Activated T-cell treated with anti-CD3 and anti-CD28 coated beads, Interleukin-2, amount 50 U/mL, for 72 hours (primary cell): ENCODE results near the gene SAXO2. TPM values are rescaled to one million over a fixed set of nuclear protein-coding genes. Genes with fewer than 3 reads are reported as not detected.
"Not testable (repeated sequence)": the region's sequence is repeated elsewhere in the genome, so short reads cannot be mapped to it uniquely, and the experiment has no call there.

Experiments used
- ATAC-seq, 2 donors: fragments of 150-1000 bp; cut with Tn5 transposase; replicated peaks in 1 of 2; 2 replicates each; pipeline ENCODE4 v1.10.0; 2021; ENCODE audit warnings: moderate library complexity in 2 of 2, mild to moderate bottlenecking in 1 of 2
- DNase-seq, 2 donors: peaks; one replicate each; pipeline ENCODE4 v3.0.0; 2021 to 2022; ENCODE audit warnings: mixed read lengths in 1 of 2
- H3K27ac Mint-ChIP-seq: one replicate; pipeline ENCODE4 v1.8.0; 2022; ENCODE audit warnings: mild to moderate bottlenecking, moderate library complexity, mixed read lengths
- H3K27me3 Mint-ChIP-seq: one replicate; pipeline ENCODE4 v1.8.0; 2022; ENCODE audit warnings: low read depth, mixed read lengths
- H3K36me3 Mint-ChIP-seq, 2 donors: one replicate each; pipeline ENCODE4 v1.8.0; 2022; ENCODE audit warnings: mixed read lengths in 2 of 2, mild to moderate bottlenecking in 1 of 2; ENCODE audit not compliant: insufficient read depth in 2 of 2
- H3K4me1 Mint-ChIP-seq: one replicate; pipeline ENCODE4 v1.8.0; 2022; ENCODE audit warnings: low read depth, mixed read lengths
- H3K4me3 Mint-ChIP-seq, 2 donors: one replicate each; pipeline ENCODE4 v1.8.0; 2022; ENCODE audit warnings: mild to moderate bottlenecking in 2 of 2, mixed read lengths in 2 of 2, moderate library complexity in 2 of 2
- H3K9me3 Mint-ChIP-seq, 2 donors: one replicate each; pipeline ENCODE4 v1.8.0; 2022; ENCODE audit warnings: mixed read lengths in 2 of 2
- total RNA-seq, 2 donors: library from RNA; stranded (reverse); gene quantifications; one replicate each; pipeline ENCODE4 v1.2.3, GENCODE V29; 2022

Gene SAXO2
- total RNA-seq, 2 donors from 2014 or later: 1.1 to 1.2 TPM

- Mint-ChIP-seq H3K27ac (peak overlapping the region; percentile 86), H3K4me3 (peak overlapping the region; percentile 83 to 91)
- not testable (repeated sequence) for H3K9me3 Mint-ChIP-seq, H3K36me3 Mint-ChIP-seq, H3K4me1 Mint-ChIP-seq, H3K27me3 Mint-ChIP-seq
- DNase-seq (peak; percentile 44 to 47), ATAC-seq (peak; percentile 47 to 65)
Observed at GRCh38 chr15:82261566-82262421, 824 bp upstream of the SAXO2 start.

- Mint-ChIP-seq H3K4me3 (peak overlapping the region; percentile 83 to 91), H3K27ac (no peak overlapping the region), H3K36me3 (peaks cover 2 to 5% of the 10 kb centered on the region in 2 donors), H3K4me1 (peaks cover 9% of the 10 kb centered on the region), H3K27me3 (no peaks in the 10 kb centered on the region), H3K9me3 (no peaks in the 10 kb centered on the region)
- no peak for DNase-seq
- no peak for ATAC-seq
Observed at GRCh38 chr15:82263350-82263749, 732 bp downstream of the SAXO2 start.

GRCh38 chr15:82267137-82267536 lies 4.5 kb downstream of the SAXO2 start:
- H3K4me3 Mint-ChIP-seq, H3K27me3 Mint-ChIP-seq, H3K36me3 Mint-ChIP-seq, H3K9me3 Mint-ChIP-seq, ATAC-seq, H3K4me1 Mint-ChIP-seq, DNase-seq, H3K27ac Mint-ChIP-seq: not testable (repeated sequence)

DNA sequence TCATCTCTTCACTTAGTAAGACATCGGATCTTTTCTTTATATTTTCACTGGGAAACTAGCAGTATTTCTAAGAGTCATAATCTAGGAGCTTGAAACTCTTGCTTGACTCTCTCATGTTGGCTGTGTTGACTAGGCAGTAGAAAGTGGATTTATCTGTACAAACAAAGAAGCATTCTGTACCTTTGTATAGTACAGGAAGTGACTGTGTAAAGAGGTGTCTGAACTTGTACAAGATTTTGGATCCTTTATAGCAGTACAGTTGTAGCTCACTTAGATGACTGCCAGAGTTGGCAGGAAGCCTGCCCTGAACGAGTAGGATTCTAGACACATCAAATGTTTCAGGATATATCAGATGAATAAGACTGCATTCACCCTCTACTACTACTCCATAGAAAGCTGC lies 5.8 kb downstream of the SAXO2 start:
- H3K4me3 Mint-ChIP-seq, DNase-seq, H3K36me3 Mint-ChIP-seq, H3K9me3 Mint-ChIP-seq, H3K27me3 Mint-ChIP-seq, ATAC-seq, H3K4me1 Mint-ChIP-seq, H3K27ac Mint-ChIP-seq: not testable (repeated sequence)

DNA sequence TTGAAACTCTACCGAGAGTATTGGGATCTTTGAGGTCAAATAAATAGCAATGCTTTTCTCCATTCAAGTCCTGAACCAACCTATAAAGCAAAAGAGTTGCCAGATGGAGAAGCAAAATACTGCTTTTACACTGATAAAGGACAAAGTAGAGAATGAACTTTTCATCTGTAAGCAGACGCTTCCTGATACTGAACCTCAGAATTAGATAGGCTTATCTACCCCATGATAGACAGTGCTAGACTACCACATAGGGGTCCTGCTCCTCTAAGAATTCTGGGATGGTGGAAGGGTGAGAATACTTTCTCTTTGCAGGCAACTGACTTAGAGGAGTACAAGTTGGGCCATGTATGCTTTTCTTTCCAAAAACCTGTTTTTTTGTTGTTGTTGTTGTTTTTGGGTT lies 9.5 kb downstream of the SAXO2 start:
- no peak for DNase-seq
- no peak overlapping the region for H3K4me3 Mint-ChIP-seq
- H3K27ac Mint-ChIP-seq: no peak overlapping the region
- no peaks in the 10 kb centered on the region for H3K4me1 Mint-ChIP-seq
- peaks cover 0 to 5% of the 10 kb centered on the region in 2 donors for H3K9me3 Mint-ChIP-seq
- peaks cover 15% of the 10 kb centered on the region for H3K27me3 Mint-ChIP-seq
- no peak for ATAC-seq
- H3K36me3 Mint-ChIP-seq: peaks cover 4 to 6% of the 10 kb centered on the region in 2 donors

GRCh38 chr15:82275410-82275809 lies 12.8 kb downstream of the SAXO2 start:
- H3K36me3 Mint-ChIP-seq: peaks cover 4 to 6% of the 10 kb centered on the region in 2 donors
- H3K27me3 Mint-ChIP-seq: peaks cover 15% of the 10 kb centered on the region
- no peak overlapping the region for H3K27ac Mint-ChIP-seq
- no peak for ATAC-seq
- peaks cover 0 to 5% of the 10 kb centered on the region in 2 donors for H3K9me3 Mint-ChIP-seq
- no peak overlapping the region for H3K4me3 Mint-ChIP-seq
- DNase-seq: no peak
- H3K4me1 Mint-ChIP-seq: no peaks in the 10 kb centered on the region

- H3K27me3 Mint-ChIP-seq, H3K9me3 Mint-ChIP-seq, H3K4me3 Mint-ChIP-seq, DNase-seq, H3K27ac Mint-ChIP-seq, ATAC-seq, H3K36me3 Mint-ChIP-seq: not testable (repeated sequence)
- H3K4me1 Mint-ChIP-seq: peaks cover 18% of the 10 kb centered on the region
Observed at GRCh38 chr15:82281276-82281675, 18.7 kb downstream of the SAXO2 start.

DNA sequence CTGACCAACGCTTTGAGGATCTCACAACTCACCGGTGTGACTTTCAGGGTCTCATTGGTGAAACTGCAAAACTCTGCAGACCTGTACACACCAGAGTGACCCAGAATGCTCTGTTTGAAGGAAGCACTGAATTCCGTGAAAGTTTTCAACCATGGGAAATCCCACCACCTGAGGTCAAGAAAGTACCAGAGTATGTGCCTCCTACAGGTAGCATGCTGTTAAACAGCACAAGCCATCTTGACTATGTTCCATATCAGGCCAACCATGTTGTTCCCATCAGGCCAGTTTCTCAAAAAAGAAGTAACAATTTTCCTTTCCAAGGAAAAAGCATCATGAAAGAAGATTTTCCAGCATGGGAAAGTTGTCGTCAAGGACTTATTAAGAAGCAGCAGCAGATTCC lies 19.8 kb downstream of the SAXO2 start:
- not testable (repeated sequence) for H3K27ac Mint-ChIP-seq, H3K36me3 Mint-ChIP-seq, DNase-seq, H3K4me3 Mint-ChIP-seq, ATAC-seq, H3K9me3 Mint-ChIP-seq, H3K27me3 Mint-ChIP-seq
- H3K4me1 Mint-ChIP-seq: peaks cover 29% of the 10 kb centered on the region

- not testable (repeated sequence) for H3K9me3 Mint-ChIP-seq
Observed at GRCh38 chr15:82284381-82284780, 21.8 kb downstream of the SAXO2 start.

GRCh38 chr15:82286475-82286874 lies 23.9 kb downstream of the SAXO2 start:
- H3K4me1 Mint-ChIP-seq: peaks cover 33% of the 10 kb centered on the region
- ATAC-seq (peak; percentile 90 to 93), DNase-seq (peak in 1 of 2 donors; percentile 25)
- H3K9me3 Mint-ChIP-seq, H3K36me3 Mint-ChIP-seq, H3K27me3 Mint-ChIP-seq: not testable (repeated sequence)
- peak overlapping the region; percentile 84 for H3K27ac Mint-ChIP-seq
- peak overlapping the region; percentile 62 to 69 for H3K4me3 Mint-ChIP-seq

More at GRCh38 chr15:82284381-82284780, 21.8 kb downstream of the SAXO2 start:
- H3K27ac Mint-ChIP-seq, ATAC-seq, H3K27me3 Mint-ChIP-seq, H3K4me3 Mint-ChIP-seq, DNase-seq, H3K36me3 Mint-ChIP-seq: not testable (repeated sequence)
- H3K4me1 Mint-ChIP-seq: peaks cover 33% of the 10 kb centered on the region

DNA sequence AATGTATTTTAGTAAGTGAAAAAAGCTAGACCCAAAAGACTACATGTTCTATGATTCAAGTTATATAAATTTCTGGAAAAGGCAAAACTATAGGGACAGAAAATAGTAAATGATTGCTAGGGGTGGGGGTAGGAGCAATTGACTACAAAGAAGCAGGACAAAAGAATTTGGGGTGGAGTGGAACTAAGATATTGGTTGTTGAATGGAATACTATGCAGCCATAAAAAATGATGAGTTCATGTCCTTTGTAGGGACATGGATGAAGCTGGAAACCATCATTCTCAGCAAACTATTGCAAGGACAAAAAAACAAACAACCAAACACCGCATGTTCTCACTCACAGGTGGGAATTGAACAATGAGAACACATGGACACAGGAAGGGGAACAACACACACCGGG lies 25.6 kb downstream of the SAXO2 start:
- not testable (repeated sequence) for ATAC-seq, DNase-seq, H3K36me3 Mint-ChIP-seq, H3K4me3 Mint-ChIP-seq, H3K9me3 Mint-ChIP-seq, H3K27ac Mint-ChIP-seq, H3K27me3 Mint-ChIP-seq
- peaks cover 33% of the 10 kb centered on the region for H3K4me1 Mint-ChIP-seq

GRCh38 chr15:82292271-82292670 lies 29.7 kb downstream of the SAXO2 start:
- H3K4me1 Mint-ChIP-seq: peaks cover 4% of the 10 kb centered on the region
- no peaks in the 10 kb centered on the region for H3K27me3 Mint-ChIP-seq
- H3K27ac Mint-ChIP-seq: no peak overlapping the region
- no peak for DNase-seq
- peaks cover 2 to 6% of the 10 kb centered on the region in 2 donors for H3K36me3 Mint-ChIP-seq
- H3K9me3 Mint-ChIP-seq: peaks cover 4 to 5% of the 10 kb centered on the region in 2 donors
- H3K4me3 Mint-ChIP-seq: no peak overlapping the region
- no peak for ATAC-seq

GRCh38 chr15:82294061-82294690 lies 31.6 kb downstream of the SAXO2 start:
- no peak overlapping the region for H3K27ac Mint-ChIP-seq
- DNase-seq (no peak), ATAC-seq (no peak)
- peaks cover 0 to 1% of the 10 kb centered on the region in 2 donors for H3K9me3 Mint-ChIP-seq
- H3K27me3 Mint-ChIP-seq: no peaks in the 10 kb centered on the region
- H3K4me1 Mint-ChIP-seq: no peaks in the 10 kb centered on the region
- no peaks in the 10 kb centered on the region for H3K36me3 Mint-ChIP-seq
- no peak overlapping the region for H3K4me3 Mint-ChIP-seq
